Cardiac fibroblast (primary cell): ENCODE data around the gene DIAPH2.

Source experiments
- DNase-seq, 2 donors: peaks; one replicate each; pipeline versions ENCODE4 v3.0.0 to v3.0.0-alpha.2; 2010; ENCODE audit warnings: low read depth in 2 of 2
- H3K4me3 ChIP-seq, 2 donors: replicated peaks in 1 of 2; 1 replicate in 1 of 2; 2 replicates in 1 of 2; pipeline ENCODE4 v1.5.1; 2011; ENCODE audit warnings: low read depth in 2 of 2, low read length in 2 of 2, mild to moderate bottlenecking in 2 of 2, moderate library complexity in 1 of 2
- CTCF ChIP-seq: IDR thresholded peaks from one replicate; pipeline ENCODE4 v1.5.1; 2011; ENCODE audit warnings: low read depth, mild to moderate bottlenecking, low read length, inconsistent platforms

DIAPH2 gene

GRCh38 chrX:97311066-97311778 lies 626.6 kb downstream of the DIAPH2 start:
- no peak overlapping the region for H3K4me3 ChIP-seq
- no peak for DNase-seq
- no peak for TF ChIP-seq CTCF

GRCh38 chrX:97314345-97314744 lies 629.7 kb downstream of the DIAPH2 start:
- no peak overlapping the region for H3K4me3 ChIP-seq
- DNase-seq: no peak
- no peak for TF ChIP-seq CTCF

GRCh38 chrX:97315939-97316338 lies 631.3 kb downstream of the DIAPH2 start:
- DNase-seq: no peak
- TF ChIP-seq CTCF: no peak
- no peak overlapping the region for H3K4me3 ChIP-seq

GRCh38 chrX:97320305-97320704 lies 635.7 kb downstream of the DIAPH2 start:
- no peak for TF ChIP-seq CTCF
- no peak overlapping the region for H3K4me3 ChIP-seq
- no peak for DNase-seq

GRCh38 chrX:97322401-97322800 lies 637.8 kb downstream of the DIAPH2 start:
- H3K4me3 ChIP-seq: no peak overlapping the region
- no peak for TF ChIP-seq CTCF
- peak in 1 of 2 donors; percentile 8 for DNase-seq

- H3K4me3 ChIP-seq: no peak overlapping the region
- DNase-seq: no peak
- TF ChIP-seq CTCF: no peak
Observed at GRCh38 chrX:97326456-97326855, 641.8 kb downstream of the DIAPH2 start.
